ENCODE results near the gene LRP10. TPM values are rescaled to one million over a fixed set of nuclear protein-coding genes. Genes with fewer than 3 reads are reported as not detected.

LRP10 gene
- total RNA-seq, 1 experiment from 2014 or later, result 7.8 TPM

DNA sequence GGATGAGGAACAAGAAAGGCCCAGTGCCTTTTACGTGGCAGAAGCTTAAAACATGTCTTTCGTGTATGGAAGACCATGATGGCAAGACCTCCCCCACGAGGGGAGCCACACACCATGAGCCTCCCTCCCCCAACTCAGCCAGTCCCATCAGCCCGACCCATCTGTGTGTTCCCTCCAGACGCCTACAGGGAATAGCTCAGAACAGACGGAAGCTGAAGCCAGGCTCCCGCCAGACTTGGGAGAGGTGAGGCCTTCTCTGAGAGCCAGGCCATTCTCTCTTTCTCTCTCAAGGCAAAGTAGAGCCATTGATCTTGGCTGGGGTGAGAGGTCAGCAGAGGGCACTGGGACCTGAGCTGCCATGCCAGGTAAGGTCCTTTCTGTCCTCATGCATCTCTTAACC is 20.9 kb downstream of the LRP10 start:
- no peaks in the 10 kb centered on the region for H3K4me1 ChIP-seq (ENCODE audit: insufficient read depth, low read length, poor library complexity, severe bottlenecking)
- no peaks in the 10 kb centered on the region for H3K36me3 ChIP-seq (ENCODE audit: insufficient read depth, low read length, poor library complexity, severe bottlenecking)
- CTCF ChIA-PET, result no interaction called here
- POLR2A ChIA-PET (ENCODE audit: low non-redundant PET), result no interaction called here
- no peak overlapping the region for H3K27ac ChIP-seq (ENCODE audit: low read depth, low read length, poor library complexity, severe bottlenecking)
- no peak for DNase-seq (ENCODE audit: low spot score)
- no peak overlapping the region for H3K4me3 ChIP-seq (ENCODE audit: low read depth, low read length, poor library complexity, severe bottlenecking)
- TF ChIP-seq, protein P1, sequence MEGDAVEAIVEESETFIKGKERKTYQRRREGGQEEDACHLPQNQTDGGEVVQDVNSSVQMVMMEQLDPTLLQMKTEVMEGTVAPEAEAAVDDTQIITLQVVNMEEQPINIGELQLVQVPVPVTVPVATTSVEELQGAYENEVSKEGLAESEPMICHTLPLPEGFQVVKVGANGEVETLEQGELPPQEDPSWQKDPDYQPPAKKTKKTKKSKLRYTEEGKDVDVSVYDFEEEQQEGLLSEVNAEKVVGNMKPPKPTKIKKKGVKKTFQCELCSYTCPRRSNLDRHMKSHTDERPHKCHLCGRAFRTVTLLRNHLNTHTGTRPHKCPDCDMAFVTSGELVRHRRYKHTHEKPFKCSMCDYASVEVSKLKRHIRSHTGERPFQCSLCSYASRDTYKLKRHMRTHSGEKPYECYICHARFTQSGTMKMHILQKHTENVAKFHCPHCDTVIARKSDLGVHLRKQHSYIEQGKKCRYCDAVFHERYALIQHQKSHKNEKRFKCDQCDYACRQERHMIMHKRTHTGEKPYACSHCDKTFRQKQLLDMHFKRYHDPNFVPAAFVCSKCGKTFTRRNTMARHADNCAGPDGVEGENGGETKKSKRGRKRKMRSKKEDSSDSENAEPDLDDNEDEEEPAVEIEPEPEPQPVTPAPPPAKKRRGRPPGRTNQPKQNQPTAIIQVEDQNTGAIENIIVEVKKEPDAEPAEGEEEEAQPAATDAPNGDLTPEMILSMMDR (conservative IDR thresholded peaks at IDR 0.05; ENCODE audit: low read depth, low read length), result no peak
- no peak for TF ChIP-seq EZH2 (IDR thresholded peaks at IDR 0.05; ENCODE audit: borderline replicate concordance, low read depth, low read length, poor library complexity, severe bottlenecking)
- no peaks in the 10 kb centered on the region for H3K9me3 ChIP-seq (ENCODE audit: low read depth, low read length, poor library complexity, severe bottlenecking)
- BruUV-seq (replicated peaks), result no TSS peak
- H3K27me3 ChIP-seq (replicated peaks; ENCODE audit: insufficient read depth, low read depth, low read length, poor library complexity), result no peaks in the 10 kb centered on the region
- intact Hi-C loops (cut with micrococcal nuclease; ENCODE audit: unreplicated experiment), result no loop called here

DNA sequence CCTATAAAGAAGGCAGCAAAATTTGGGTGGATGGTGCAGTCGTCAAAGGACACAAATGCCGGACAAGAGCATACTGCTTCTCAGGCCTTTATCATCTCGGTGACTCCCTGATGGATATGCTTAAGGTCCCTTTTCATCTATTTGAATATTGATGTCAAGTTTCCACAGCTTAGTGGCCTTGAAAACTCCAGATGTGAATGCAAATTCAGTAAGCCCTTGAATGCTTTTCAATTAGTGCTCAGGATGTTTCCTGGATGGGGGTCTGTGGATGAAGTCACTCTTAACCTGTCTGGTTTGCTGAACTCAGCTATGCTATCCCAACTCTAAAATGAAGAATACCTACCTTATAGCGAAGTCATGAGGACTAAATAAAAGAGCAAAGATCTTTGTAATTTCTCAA is 22.2 kb downstream of the LRP10 start:
- ChIA-PET CTCF (no interaction called here), POLR2A (ENCODE audit: low non-redundant PET) (interaction anchor here (0.6 kb wide), 1 partner anchor 20 kb away, joined by 3 read pairs; no protein-coding TSS in a partner anchor)
- no peaks in the 10 kb centered on the region for H3K27me3 ChIP-seq (replicated peaks; ENCODE audit: insufficient read depth, low read depth, low read length, poor library complexity)
- H3K9me3 ChIP-seq (ENCODE audit: low read depth, low read length, poor library complexity, severe bottlenecking), result no peaks in the 10 kb centered on the region
- H3K4me3 ChIP-seq (ENCODE audit: low read depth, low read length, poor library complexity, severe bottlenecking), result no peak overlapping the region
- no TSS peak for BruUV-seq (replicated peaks)
- no peaks in the 10 kb centered on the region for H3K4me1 ChIP-seq (ENCODE audit: insufficient read depth, low read length, poor library complexity, severe bottlenecking)
- TF ChIP-seq, protein P1 (conservative IDR thresholded peaks at IDR 0.05; ENCODE audit: low read depth, low read length), result no peak
- no peak for TF ChIP-seq EZH2 (IDR thresholded peaks at IDR 0.05; ENCODE audit: borderline replicate concordance, low read depth, low read length, poor library complexity, severe bottlenecking)
- intact Hi-C loops (cut with micrococcal nuclease; ENCODE audit: unreplicated experiment), result no loop called here
- no peaks in the 10 kb centered on the region for H3K36me3 ChIP-seq (ENCODE audit: insufficient read depth, low read length, poor library complexity, severe bottlenecking)
- no peak for DNase-seq (ENCODE audit: low spot score)
- H3K27ac ChIP-seq (ENCODE audit: low read depth, low read length, poor library complexity, severe bottlenecking), result no peak overlapping the region

DNA sequence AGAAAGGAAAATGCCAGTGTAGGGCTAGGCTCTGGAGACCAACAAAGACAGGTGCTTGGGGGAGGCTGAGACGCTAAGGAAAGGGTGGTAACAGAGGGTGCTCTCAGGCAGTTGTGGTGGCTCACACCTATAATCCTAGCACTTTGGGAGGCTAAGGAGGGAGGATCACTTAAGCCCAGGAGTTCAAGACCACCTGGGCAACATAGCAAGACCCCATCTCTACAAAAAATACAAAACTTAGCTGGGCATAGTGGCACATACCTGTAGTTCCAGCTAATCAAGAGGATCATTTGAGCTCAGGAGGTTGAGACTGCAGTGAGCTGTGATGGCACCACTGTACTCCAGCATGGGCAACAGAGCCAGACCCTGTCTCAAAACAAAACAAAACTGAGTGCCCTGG is 23.9 kb downstream of the LRP10 start:
- no peak overlapping the region for H3K4me3 ChIP-seq (ENCODE audit: low read depth, low read length, poor library complexity, severe bottlenecking)
- TF ChIP-seq, protein P1 (conservative IDR thresholded peaks at IDR 0.05; ENCODE audit: low read depth, low read length), result no peak
- TF ChIP-seq EZH2 (IDR thresholded peaks at IDR 0.05; ENCODE audit: borderline replicate concordance, low read depth, low read length, poor library complexity, severe bottlenecking), result no peak
- no TSS peak for BruUV-seq (replicated peaks)
- no peaks in the 10 kb centered on the region for H3K4me1 ChIP-seq (ENCODE audit: insufficient read depth, low read length, poor library complexity, severe bottlenecking)
- no peak overlapping the region for H3K27ac ChIP-seq (ENCODE audit: low read depth, low read length, poor library complexity, severe bottlenecking)
- H3K36me3 ChIP-seq (ENCODE audit: insufficient read depth, low read length, poor library complexity, severe bottlenecking), result peaks cover 8% of the 10 kb centered on the region
- CTCF ChIA-PET, result interaction anchor here (1.2 kb wide), 1 partner anchor 325 kb away, joined by 3 read pairs; no protein-coding TSS in a partner anchor
- H3K9me3 ChIP-seq (ENCODE audit: low read depth, low read length, poor library complexity, severe bottlenecking), result no peaks in the 10 kb centered on the region
- DNase-seq (ENCODE audit: low spot score), result no peak
- POLR2A ChIA-PET (ENCODE audit: low non-redundant PET), result no interaction called here
- intact Hi-C loops (cut with micrococcal nuclease; ENCODE audit: unreplicated experiment), result no loop called here
- no peaks in the 10 kb centered on the region for H3K27me3 ChIP-seq (replicated peaks; ENCODE audit: insufficient read depth, low read depth, low read length, poor library complexity)
